Ovary (tissue), 9 donors: ENCODE results near the gene SKIDA1. TPM values are rescaled to one million over a fixed set of nuclear protein-coding genes. Genes with fewer than 3 reads are reported as not detected.

Source experiments
- DNase-seq, 5 donors: peaks; one replicate each; pipeline ENCODE4 v3.0.0-alpha.2; 2019 to 2020
- H3K27ac ChIP-seq, 2 donors: fragments of 200-600 bp; one replicate each; pipeline versions ENCODE4 v1.5.1 to v1.8.0; 2019 to 2022
- H3K27me3 ChIP-seq: fragments of 200-600 bp; one replicate; pipeline ENCODE4 v1.8.0; 2022
- H3K36me3 ChIP-seq: fragments of 200-600 bp; sonication (generic); one replicate; pipeline ENCODE4 v1.5.1; 2019
- H3K4me1 ChIP-seq: one replicate; pipeline ENCODE4 v1.8.1; 2013; ENCODE audit warnings: mild to moderate bottlenecking, moderate library complexity; ENCODE audit not compliant: insufficient read depth
- H3K4me3 ChIP-seq: fragments of 200-600 bp; sonication (generic); one replicate; pipeline ENCODE4 v1.5.1; 2017
- H3K9me3 ChIP-seq, 2 donors: fragments of 200-600 bp in 1 of 2; sonication (generic) in 1 of 2; one replicate each; pipeline versions ENCODE4 v1.5.1 to v1.8.1; 2013 to 2019; ENCODE audit warnings: mild to moderate bottlenecking in 1 of 2, moderate library complexity in 1 of 2
- EP300 ChIP-seq: sonication (generic); formaldehyde crosslinking; IDR thresholded peaks from one replicate; pipeline ENCODE4 v1.6.1; 2017; ENCODE audit warnings: antibody characterized with exemption
- POLR2A ChIP-seq: fragments of 450-650 bp; IDR thresholded peaks from one replicate; pipeline ENCODE4 v1.6.1; 2017; ENCODE audit warnings: antibody characterized with exemption, mild to moderate bottlenecking, moderate library complexity
- WGBS, 3 donors: extraction: QIAGEN DNeasy Blood & Tissue Kit in 1 of 3; methylation state at CpG; one replicate each; pipeline versions ENCODE4 v1.1.5 to v1.1.7; 2013 to 2017; 5-methylcytosine and 5-hydroxymethylcytosine counted together
- intact Hi-C, 4 donors: fragments of 100-400 bp; cut with DNase I; formaldehyde crosslinking; loops; one replicate each; pipeline versions ENCODE4 v1.11.0 to v1.15.1; 2022 to 2023
- polyA plus RNA-seq, 2 donors: library from polyadenylated mRNA; stranded (reverse); fragments of 200-250 nt in 1 of 2; fragments of 350-450 nt in 1 of 2; fragmentation: Illumina TruSeq in 1 of 2; extraction: RNeasy Lipid Tissue Mini Kit (QIAGEN cat#74804) in 1 of 2; gene quantifications; one replicate each; pipeline ENCODE4 v1.2.3, GENCODE V29; 2013 to 2014
- total RNA-seq, 7 donors: library from RNA; depleted of rRNA in 2 of 7; stranded (reverse); fragments of >200 nt in 2 of 7; fragmentation: NEBNext Ultra II Directional in 3 of 7; extraction: Animal tissue kit (Norgen Biotek cat#: 25700) in 3 of 7; gene quantifications; one replicate each; pipeline versions ENCODE4 v1.1.0 to v1.2.4, GENCODE V29; 2016 to 2023
- TF ChIP-seq, protein P1 (sequence below), 3 donors: fragments of 450-650 bp in 2 of 3; fragments of 200-600 bp in 1 of 3; IDR thresholded peaks; one replicate each; pipeline versions ENCODE4 v1.5.1 to v1.8.0; 2016 to 2022; ENCODE audit warnings: antibody characterized with exemption in 3 of 3, mild to moderate bottlenecking in 1 of 3
- donor health status: DM: no; HTN: no; CAD: no; lungs with moderate emphysema.
- donor health status: DM: no; HTN: no; CAD: no.
- donor health status: Bipolar disorder and iron deficiency.
- donor health status: DM: yes; HTN: yes; CAD: no.
- donor health status: DM: no; HTN: no; CAD: no.
- donor health status: DM: yes; HTN: yes; CAD: no.

SKIDA1 gene
- total and polyA plus RNA-seq, 9 donors, result 1.1 to 4.2 (median 3.1) TPM

DNA sequence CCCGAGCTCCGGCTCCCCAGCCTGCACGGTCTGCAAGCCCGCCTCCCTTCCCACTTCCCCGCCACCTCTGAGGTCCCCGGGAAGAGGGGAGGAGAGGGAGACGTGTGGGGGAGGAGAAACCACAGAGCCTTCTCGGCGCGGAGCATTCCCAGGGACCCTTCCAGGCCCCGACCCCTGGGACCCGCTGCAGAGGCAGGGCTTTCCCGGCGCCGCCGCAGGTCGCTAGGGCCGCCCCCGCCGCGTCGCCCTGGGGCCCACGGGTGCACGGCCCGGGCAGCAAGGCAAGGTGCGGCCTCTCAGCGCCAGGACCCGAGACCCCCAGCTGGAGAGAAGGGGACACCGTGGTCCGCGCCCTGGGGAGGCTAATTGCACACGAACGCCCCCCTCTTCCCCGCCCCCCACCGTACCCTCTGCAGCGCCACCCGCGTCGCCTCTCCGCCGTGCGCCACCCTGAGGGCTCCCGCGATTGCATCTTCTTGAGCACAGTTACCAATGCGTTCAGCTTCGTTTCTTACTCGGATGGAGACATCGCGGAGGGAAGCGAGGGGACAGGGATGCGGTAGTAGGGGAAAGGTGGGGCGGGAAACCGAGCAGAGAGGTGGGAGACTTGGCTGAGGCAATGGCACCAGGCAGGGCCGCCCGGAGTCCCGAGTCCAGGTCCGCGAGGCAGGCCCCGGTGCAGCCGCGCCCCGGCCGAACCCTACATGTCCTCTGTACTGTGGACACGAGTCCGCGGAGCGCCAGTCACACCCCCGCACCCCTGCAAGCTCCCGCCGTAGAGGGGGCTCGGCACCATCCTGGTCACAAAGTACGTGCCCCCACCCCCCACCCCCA, 28.9 kb downstream of the SKIDA1 start:
- TF ChIP-seq POLR2A, result no peak
- TF ChIP-seq, protein P1, sequence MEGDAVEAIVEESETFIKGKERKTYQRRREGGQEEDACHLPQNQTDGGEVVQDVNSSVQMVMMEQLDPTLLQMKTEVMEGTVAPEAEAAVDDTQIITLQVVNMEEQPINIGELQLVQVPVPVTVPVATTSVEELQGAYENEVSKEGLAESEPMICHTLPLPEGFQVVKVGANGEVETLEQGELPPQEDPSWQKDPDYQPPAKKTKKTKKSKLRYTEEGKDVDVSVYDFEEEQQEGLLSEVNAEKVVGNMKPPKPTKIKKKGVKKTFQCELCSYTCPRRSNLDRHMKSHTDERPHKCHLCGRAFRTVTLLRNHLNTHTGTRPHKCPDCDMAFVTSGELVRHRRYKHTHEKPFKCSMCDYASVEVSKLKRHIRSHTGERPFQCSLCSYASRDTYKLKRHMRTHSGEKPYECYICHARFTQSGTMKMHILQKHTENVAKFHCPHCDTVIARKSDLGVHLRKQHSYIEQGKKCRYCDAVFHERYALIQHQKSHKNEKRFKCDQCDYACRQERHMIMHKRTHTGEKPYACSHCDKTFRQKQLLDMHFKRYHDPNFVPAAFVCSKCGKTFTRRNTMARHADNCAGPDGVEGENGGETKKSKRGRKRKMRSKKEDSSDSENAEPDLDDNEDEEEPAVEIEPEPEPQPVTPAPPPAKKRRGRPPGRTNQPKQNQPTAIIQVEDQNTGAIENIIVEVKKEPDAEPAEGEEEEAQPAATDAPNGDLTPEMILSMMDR (IDR thresholded peaks at IDR 0.05), result no peak
- no peak for TF ChIP-seq EP300
- Histone ChIP-seq H3K9me3 (no peaks in the 10 kb centered on the region), H3K36me3 (no peaks in the 10 kb centered on the region), H3K4me1 (no peaks in the 10 kb centered on the region), H3K4me3 (peak overlapping the region; percentile 66), H3K27ac (peak overlapping the region in 1 of 2 donors; percentile 70), H3K27me3 (no peaks in the 10 kb centered on the region)
- peak; percentile 51 to 71 (median 67) for DNase-seq
- intact Hi-C loops, result loop anchor here (5.0 to 10.0 kb wide), 8 partner anchors 36 to 1492 kb away; partner anchors contain the start of gene MLLT10 (in 1 of the 4)
- 0 to 1% (median 1%) methylated on average over 48 to 72 of the region's 72 CpGs for WGBS, 3 donors

DNA sequence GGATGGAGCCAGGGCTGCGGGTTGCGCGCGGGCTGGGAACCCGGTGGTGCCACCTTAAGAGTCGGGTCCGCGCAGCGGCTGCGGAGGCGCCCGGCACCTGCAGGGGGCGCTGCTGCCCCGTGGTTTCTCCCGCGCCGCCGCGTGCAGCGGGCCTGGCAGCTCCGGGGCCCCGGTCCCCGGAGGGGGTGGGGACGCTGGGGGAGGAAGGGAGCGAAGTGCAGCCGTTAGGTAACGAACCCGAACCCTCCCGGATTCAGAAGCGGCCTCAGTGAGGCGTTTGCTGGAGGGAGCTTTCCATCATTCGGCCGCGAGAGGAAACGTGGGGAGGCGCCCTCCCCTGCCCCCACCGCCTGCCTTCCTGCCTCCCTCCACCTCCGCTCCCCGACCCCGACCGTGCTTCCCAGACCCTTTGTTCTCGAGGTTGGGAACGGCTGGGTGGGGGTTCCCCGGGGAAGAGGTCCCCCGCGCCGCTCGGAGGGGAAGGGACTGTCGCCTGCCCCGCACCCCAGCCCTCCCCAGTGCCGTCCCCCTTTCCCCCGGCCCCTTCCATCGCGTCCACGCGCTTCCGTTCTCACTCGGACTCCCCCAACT, 29.6 kb downstream of the SKIDA1 start:
- Histone ChIP-seq H3K27me3 (no peaks in the 10 kb centered on the region), H3K4me1 (no peaks in the 10 kb centered on the region), H3K27ac (peak overlapping the region; percentile 15 to 70), H3K4me3 (peak overlapping the region; percentile 66), H3K36me3 (no peaks in the 10 kb centered on the region), H3K9me3 (no peaks in the 10 kb centered on the region)
- whole genome bisulfite sequencing, 3 donors, result 0 to 2% (median 1%) methylated on average over 36 to 58 of the region's 58 CpGs
- TF ChIP-seq POLR2A (peak; percentile 27), EP300 (no peak)
- TF ChIP-seq, protein P1 (IDR thresholded peaks at IDR 0.05), result peak; percentile 96 to 98 (median 96)
- peak; percentile 86 to 95 (median 90) for DNase-seq
- intact Hi-C loops, result loop anchor here (2.0 to 10.0 kb wide), 9 partner anchors 36 to 1491 kb away; partner anchors contain the start of gene MLLT10 (in 1 of the 4)

DNA sequence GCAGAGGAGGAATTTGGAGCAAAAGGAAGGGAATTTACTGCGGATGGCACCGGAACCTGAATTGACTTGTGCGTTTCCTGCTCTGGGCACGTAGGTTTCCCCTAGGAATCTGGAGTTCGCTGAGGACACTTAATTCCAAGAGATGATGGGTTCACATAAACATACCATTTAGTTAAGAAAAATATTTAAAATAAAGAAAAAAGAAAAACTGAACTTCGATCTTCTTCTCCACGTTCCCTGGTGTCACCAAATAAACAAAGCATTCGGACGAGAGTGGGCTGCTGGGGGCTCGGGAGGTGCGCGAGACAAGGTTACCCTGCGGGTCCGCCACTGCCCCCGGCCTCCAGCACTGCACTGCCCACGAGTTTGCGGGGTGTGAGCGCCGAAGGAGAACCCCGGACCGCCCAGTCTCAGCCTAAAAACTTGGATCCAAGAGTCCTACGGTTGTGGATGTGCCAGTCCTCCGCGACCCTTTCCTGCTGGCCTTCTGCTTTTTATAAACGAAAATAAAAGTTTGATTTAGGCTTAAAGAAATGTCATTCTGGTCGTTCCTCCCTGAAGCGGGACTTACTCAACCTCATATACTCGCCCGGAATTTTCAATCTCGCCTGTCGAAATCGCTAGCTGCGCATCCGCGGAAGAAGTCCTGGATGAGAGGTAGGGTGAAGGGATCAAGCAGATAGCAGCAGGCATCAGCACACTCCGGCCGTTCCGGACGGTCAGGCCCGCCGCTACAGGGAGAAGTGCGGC, 30.3 kb downstream of the SKIDA1 start:
- no peak for TF ChIP-seq POLR2A
- TF ChIP-seq, protein P1 (IDR thresholded peaks at IDR 0.05), result no peak
- no peak for TF ChIP-seq EP300
- Histone ChIP-seq H3K4me1 (no peaks in the 10 kb centered on the region), H3K4me3 (peak overlapping the region; percentile 66), H3K36me3 (no peaks in the 10 kb centered on the region), H3K27me3 (no peaks in the 10 kb centered on the region), H3K9me3 (no peaks in the 10 kb centered on the region), H3K27ac (peak overlapping the region; percentile 56 to 76)
- intact Hi-C loops, result loop anchor here (2.0 to 10.0 kb wide), 9 partner anchors 37 to 1490 kb away; partner anchors contain the start of gene MLLT10 (in 1 of the 4)
- DNase-seq, result peak; percentile 22 to 53 (median 36)
- 0 to 1% (median 0%) methylated on average over 42 of the region's 42 CpGs for WGBS, 3 donors
